HG02610 (cell line): ENCODE results near the gene SLC46A3.
"Not testable (repeated sequence)": the region's sequence is repeated elsewhere in the genome, so short reads cannot be mapped to it uniquely, and the experiment has no call there.

Source experiments
- ATAC-seq: cut with Tn5 transposase; IDR thresholded peaks from one replicate; pipeline ENCODE4 v1.9.1; 2021; ENCODE audit warnings: mild to moderate bottlenecking, moderate library complexity; ENCODE audit not compliant: unreplicated experiment

Gene SLC46A3

DNA sequence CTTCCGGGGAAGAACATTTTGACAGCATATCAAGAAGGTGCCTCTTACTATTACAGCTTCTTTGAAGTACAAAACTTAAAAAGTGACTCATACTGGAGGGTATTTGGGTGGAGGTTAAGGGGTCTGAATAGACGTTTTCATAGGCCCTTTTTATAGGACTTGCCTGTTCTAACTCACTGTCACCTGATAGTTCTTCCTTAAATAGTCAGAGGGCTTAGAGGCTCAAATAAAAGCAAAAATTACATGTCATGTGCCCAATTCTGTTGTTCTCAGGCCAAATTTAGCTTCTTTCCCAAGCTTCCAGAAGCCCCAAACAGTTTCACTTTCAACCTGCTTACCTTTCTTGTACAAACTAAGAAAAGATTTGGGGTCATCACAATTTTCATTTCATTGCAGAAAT lies 16.1 kb upstream of the SLC46A3 start:
- ATAC-seq, result no peak

GRCh38 chr13:28730762-28731161 lies 12.0 kb upstream of the SLC46A3 start:
- no peak for ATAC-seq

GRCh38 chr13:28729541-28729940 lies 10.8 kb upstream of the SLC46A3 start:
- no peak for ATAC-seq

GRCh38 chr13:28728642-28729041 lies 9.9 kb upstream of the SLC46A3 start:
- ATAC-seq, result no peak

DNA sequence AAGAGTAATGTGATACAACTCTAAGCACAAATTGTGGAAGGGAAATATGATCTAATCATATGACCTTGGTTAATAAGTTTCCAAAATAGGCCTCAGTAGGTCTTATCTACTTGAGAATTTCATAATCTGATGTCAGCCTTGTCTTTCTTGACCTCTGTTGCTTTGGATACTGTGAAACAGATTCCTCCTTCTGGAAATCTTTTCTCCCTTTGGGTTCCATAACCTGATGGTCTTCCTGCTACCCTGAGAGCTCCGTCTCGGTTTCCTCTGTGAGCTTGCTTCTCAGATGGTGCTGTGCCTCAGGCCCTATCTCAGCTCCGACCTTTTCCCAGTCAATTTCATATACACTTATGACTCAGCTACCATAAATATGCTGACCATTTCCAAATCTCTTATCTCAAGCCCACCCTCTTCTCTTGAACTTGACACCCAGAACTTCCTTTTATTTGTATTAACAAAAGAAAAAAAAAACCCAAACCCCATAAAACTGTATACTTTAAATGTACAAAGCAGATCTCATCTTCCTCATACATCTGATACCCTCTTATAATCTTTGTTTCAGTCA lies 6.4 kb upstream of the SLC46A3 start:
- ATAC-seq, result no peak

GRCh38 chr13:28723806-28724205 lies 5.0 kb upstream of the SLC46A3 start:
- ATAC-seq, result no peak

- peak; percentile 3 for ATAC-seq
Observed at GRCh38 chr13:28719227-28720055, 671 bp upstream of the SLC46A3 start.

- no peak for ATAC-seq
Observed at GRCh38 chr13:28718196-28718542, 601 bp downstream of the SLC46A3 start.

DNA sequence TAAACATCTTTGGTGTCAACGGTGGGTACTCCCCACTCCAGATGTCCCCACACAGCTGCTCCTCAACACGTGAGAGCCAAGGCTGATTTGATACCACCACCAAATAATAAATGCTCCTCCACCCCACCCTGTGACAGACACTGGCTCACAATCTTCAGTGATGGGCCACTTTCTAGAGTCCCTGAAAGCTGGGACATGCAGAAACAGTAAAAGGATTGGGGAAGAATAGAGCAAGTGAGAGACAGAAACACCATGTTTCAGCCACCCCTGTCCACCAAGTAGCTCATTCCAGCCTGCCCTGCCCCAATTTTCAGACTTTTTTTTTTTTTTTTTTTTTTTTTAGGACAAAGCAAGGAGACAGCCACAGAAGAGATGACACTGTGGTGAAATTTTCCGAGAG lies 1.6 kb downstream of the SLC46A3 start:
- ATAC-seq, result no peak

GRCh38 chr13:28716511-28716910 lies 2.3 kb downstream of the SLC46A3 start:
- no peak for ATAC-seq

GRCh38 chr13:28714651-28715050 lies 4.1 kb downstream of the SLC46A3 start:
- no peak for ATAC-seq

GRCh38 chr13:28710161-28710560 lies 8.6 kb downstream of the SLC46A3 start:
- no peak for ATAC-seq

DNA sequence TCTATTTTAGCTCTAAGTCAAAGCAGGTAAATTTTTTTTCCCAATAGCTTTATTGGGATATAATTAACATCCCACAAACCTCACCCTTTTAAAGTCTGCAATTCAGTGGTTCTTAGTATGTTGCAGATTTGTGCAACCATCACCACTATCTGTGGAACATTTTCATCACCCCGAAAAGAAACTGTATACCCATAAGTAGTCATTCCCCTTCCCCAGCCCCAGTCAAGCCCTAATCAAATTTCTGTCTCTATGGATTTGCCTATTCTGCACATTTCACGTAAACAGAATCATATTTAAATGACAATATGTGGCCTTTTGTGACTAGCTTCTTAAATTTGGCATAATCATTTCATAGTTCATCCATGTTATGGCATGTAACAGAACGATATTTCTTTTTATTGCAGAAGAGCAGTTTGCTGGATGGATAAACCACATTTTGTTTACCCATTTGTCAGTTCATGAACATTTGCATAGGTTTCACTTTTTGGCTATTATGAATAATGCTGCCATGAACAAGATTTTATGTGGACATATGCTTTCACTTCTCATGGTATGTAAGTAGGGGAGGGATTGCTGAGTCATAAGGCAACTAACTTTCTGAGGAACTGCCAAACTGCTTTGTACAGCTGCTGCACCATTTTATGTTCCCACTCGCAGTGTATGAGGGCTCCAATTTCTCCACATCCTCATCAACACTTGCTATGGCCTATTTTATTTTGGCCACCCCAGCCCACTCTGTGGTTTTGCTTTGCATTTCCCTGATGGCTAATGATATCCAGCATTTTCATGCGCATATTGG lies 10.9 kb downstream of the SLC46A3 start:
- ATAC-seq, result peak; percentile 98

DNA sequence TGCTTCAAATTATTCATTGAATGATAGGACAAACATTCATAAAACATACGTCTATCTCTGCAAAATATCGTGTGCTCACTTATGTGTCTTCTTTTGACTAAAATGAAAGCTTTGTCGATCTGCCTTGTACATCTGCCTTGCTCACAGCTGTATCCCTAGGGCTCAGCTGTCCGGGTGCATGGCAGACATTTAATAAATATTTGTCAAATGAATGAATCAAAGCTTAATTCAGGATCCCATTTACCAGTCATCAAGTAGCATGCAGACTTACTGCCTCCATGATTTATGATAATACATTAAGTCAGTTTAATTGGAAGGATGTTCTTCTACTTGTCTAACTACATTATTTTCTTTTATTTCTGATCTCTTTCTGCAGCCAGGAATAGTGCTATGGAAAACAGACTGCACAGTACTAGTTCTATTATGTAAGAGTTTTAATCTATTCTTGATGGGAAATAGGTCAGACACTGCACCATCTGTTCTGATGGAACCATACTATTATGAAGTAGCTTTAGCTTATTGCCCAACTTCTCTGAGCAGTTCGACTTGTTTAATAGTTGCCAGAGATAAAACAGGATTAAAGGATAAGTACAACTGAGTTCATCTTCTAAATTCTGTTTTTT lies 13.2 kb downstream of the SLC46A3 start:
- no peak for ATAC-seq

GRCh38 chr13:28704919-28705318 lies 13.9 kb downstream of the SLC46A3 start:
- no peak for ATAC-seq

DNA sequence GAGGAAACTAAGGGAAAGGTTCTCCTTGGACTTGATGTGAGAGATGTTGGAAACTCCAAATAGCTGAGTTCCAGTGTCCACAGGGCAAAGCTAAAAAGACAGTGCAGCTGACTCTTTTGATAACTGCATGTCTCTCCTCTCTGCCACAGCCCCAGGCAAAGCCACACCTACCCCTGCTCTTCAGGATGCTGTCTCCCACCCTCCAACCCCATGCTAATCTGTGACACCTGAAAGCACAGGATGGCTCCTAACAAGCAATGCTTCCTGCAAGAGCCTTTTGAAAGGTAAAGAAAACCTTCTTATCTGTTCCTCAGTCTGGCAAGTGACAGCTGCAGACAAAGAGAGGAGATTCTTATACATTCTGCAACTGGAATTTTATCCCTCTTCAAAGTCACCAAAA lies 14.5 kb downstream of the SLC46A3 start:
- ATAC-seq, result no peak

DNA sequence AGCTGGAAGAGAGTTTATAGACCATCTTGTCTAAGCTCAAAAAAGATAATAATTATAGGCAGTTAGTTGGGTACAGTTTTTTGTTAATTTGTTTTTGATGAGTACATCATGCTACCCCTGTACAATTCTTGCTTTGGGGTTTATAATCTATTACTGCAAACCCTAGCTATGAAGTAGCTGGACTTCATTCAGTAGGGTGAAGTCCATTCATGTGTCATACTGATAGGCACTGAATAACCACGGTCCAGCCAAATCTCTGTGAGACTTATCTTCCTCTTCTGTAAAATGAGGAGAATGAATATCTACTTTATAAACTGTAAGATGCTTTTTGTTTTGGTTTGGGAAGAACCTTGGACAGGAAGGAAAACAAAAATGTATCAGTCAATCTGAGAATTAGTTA lies 19.5 kb downstream of the SLC46A3 start:
- ATAC-seq, result no peak

DNA sequence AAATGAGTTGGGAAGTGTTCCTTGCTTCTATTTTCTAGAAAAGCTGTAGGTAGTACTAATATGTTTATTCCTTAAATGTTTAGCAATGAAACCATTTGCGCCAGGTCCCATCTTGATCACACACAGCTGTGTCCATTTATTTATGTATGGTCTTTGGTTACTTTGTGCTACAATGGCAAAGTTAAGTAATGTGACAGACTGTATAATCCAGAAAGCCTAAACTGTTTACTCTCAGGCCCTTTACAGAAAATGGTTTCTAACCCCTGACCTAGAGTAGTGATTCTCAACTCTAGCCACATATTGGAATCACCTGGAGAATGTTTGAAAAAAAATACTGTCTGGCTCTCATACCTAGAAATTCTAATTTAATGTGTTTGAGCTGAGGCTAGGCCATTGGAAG lies 21.3 kb downstream of the SLC46A3 start:
- ATAC-seq, result no peak

DNA sequence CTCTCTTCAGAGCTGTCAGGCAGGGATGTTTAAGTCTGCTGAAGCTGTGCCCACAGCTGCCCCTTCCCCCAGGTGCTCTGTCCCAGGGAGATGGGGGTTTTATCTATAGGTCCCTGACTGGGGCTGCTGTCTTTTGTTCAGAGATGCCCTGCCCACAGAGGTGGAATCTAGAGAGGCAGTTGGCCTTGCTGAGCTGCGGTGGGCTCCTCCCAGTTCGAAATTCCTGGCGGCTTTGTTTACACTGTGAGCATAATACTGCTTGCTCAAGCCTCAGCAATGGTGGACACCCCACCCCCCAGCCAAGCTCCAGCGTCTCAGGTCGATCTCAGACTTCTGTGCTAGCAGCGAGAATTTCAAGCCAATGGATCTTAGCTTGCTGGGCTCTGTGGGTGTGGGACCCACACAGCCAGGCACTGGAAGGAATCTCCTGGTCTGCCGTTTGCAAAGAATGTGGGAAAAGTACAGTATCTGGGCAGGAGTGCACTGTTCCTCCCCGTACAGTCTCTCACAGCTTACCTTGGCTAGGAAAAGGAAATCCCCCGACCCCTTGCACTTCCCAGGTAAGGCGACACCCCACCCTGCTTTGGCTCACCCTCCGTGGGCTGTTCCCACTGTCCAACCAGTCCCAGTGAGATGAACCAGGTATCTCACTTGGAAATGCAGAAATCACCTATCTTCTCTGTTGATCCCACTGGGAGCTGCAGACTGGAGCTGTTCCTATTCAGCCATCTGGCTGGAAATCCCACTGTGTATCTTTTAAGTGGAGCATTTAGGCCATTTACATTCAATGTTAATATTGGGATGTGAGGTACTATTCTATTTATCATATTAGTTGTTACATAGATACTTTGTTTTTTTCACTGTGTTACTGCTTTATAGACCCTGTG lies 24.9 kb downstream of the SLC46A3 start:
- ATAC-seq, result not testable (repeated sequence)

GRCh38 chr13:28685892-28686291 lies 32.9 kb downstream of the SLC46A3 start:
- ATAC-seq, result no peak

DNA sequence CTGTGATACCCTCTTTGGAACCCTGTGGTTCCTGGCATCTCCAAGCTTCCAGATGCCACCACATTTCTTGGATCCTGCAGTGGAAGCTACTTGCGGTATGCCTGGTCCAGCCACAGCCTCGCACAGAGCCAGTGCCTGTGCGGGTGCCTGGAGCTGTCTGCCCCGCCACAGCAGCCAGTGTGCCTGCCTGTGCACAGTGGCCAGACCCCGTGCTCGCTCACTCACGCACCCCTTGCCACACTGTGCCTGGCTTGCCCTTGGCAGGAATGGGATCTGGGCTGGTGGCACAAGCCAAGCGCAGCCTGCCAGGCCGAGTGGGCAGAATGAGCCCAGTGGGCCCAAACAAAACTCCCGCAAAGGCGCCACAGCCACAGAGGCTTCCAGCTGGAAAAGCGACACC lies 33.7 kb downstream of the SLC46A3 start:
- ATAC-seq, result no peak
